Liver (tissue), 3 donors: ENCODE measurements around the gene KCTD16.

Experiments used
- EGR1 ChIP-seq, 2 donors: IDR thresholded peaks; 2 replicates each; pipeline ENCODE4 v1.6.1; 2016 to 2018; ENCODE audit warnings: antibody characterized with exemption in 2 of 2, low read depth in 2 of 2
- JUND ChIP-seq, 2 donors: IDR thresholded peaks; 2 replicates each; pipeline ENCODE4 v1.6.1; 2016; ENCODE audit warnings: antibody characterized with exemption in 2 of 2
- RAD21 ChIP-seq, 2 donors: IDR thresholded peaks; 2 replicates each; pipeline ENCODE4 v1.6.1; 2016; ENCODE audit warnings: antibody characterized with exemption in 2 of 2, mild to moderate bottlenecking in 2 of 2
- SP1 ChIP-seq: IDR thresholded peaks from 2 replicates; pipeline ENCODE4 v1.6.1; 2018; ENCODE audit warnings: antibody characterized with exemption, mild to moderate bottlenecking
- TAF1 ChIP-seq: conservative IDR thresholded peaks from 2 replicates; pipeline ENCODE4 v1.6.1; 2016; ENCODE audit warnings: antibody characterized with exemption, mild to moderate bottlenecking
- TF ChIP-seq, protein P1 (sequence below): fragments of 150-350 bp; IDR thresholded peaks from 2 replicates; pipeline ENCODE4 v1.5.1; 2017; ENCODE audit warnings: improper control_type of control experiment, low read depth, low read length; ENCODE audit not compliant: missing input control
- TF ChIP-seq, protein P2 (sequence below): IDR thresholded peaks from 2 replicates; pipeline ENCODE4 v1.6.1; 2016; ENCODE audit warnings: antibody characterized with exemption
- TF ChIP-seq, protein P3 (sequence below): IDR thresholded peaks from 2 replicates; pipeline ENCODE4 v1.6.1; 2016; ENCODE audit warnings: antibody characterized with exemption
- TF ChIP-seq, protein P4 (sequence below): IDR thresholded peaks from 2 replicates; pipeline ENCODE4 v1.6.1; 2016; ENCODE audit warnings: antibody characterized with exemption
- TF ChIP-seq, protein P5 (sequence below): IDR thresholded peaks from 2 replicates; pipeline ENCODE4 v1.6.1; 2016; ENCODE audit warnings: antibody characterized with exemption, mild to moderate bottlenecking
- donor health status: healthy.
- donor health status: healthy.

DNA sequence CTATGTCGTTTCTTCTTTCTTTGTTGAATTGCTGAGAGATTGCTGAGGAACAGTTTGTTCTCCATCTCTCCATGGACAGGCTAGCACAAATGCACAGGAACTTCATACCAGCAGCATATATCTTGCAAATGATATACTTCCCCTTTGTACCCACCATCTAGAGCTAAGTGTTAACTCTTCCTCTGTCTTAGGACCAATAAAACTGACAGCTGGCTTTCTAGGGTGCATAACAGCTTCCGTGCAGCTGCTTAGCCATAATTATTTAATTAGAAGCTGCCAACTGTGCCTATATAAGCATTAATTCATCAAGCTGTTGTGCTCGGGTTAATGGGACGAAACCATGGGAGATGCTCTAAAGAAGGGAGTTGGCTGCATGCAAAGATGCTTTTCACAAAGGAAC lies 38.7 kb downstream of the KCTD16 start:
- TF ChIP-seq, protein P1, sequence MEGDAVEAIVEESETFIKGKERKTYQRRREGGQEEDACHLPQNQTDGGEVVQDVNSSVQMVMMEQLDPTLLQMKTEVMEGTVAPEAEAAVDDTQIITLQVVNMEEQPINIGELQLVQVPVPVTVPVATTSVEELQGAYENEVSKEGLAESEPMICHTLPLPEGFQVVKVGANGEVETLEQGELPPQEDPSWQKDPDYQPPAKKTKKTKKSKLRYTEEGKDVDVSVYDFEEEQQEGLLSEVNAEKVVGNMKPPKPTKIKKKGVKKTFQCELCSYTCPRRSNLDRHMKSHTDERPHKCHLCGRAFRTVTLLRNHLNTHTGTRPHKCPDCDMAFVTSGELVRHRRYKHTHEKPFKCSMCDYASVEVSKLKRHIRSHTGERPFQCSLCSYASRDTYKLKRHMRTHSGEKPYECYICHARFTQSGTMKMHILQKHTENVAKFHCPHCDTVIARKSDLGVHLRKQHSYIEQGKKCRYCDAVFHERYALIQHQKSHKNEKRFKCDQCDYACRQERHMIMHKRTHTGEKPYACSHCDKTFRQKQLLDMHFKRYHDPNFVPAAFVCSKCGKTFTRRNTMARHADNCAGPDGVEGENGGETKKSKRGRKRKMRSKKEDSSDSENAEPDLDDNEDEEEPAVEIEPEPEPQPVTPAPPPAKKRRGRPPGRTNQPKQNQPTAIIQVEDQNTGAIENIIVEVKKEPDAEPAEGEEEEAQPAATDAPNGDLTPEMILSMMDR, result no peak
- no peak for TF ChIP-seq RAD21 (IDR thresholded peaks at IDR 0.05)
- no peak for TF ChIP-seq SP1
- TF ChIP-seq, protein P2, sequence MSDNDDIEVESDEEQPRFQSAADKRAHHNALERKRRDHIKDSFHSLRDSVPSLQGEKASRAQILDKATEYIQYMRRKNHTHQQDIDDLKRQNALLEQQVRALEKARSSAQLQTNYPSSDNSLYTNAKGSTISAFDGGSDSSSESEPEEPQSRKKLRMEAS, result no peak
- TF ChIP-seq, protein P3, sequence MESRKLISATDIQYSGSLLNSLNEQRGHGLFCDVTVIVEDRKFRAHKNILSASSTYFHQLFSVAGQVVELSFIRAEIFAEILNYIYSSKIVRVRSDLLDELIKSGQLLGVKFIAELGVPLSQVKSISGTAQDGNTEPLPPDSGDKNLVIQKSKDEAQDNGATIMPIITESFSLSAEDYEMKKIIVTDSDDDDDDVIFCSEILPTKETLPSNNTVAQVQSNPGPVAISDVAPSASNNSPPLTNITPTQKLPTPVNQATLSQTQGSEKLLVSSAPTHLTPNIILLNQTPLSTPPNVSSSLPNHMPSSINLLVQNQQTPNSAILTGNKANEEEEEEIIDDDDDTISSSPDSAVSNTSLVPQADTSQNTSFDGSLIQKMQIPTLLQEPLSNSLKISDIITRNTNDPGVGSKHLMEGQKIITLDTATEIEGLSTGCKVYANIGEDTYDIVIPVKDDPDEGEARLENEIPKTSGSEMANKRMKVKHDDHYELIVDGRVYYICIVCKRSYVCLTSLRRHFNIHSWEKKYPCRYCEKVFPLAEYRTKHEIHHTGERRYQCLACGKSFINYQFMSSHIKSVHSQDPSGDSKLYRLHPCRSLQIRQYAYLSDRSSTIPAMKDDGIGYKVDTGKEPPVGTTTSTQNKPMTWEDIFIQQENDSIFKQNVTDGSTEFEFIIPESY, result no peak
- TF ChIP-seq, protein P4, sequence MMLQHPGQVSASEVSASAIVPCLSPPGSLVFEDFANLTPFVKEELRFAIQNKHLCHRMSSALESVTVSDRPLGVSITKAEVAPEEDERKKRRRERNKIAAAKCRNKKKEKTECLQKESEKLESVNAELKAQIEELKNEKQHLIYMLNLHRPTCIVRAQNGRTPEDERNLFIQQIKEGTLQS, result no peak
- no peak for TF ChIP-seq EGR1 (IDR thresholded peaks at IDR 0.05; ENCODE audit: low read depth in 2 of 2)
- TF ChIP-seq, protein P5, sequence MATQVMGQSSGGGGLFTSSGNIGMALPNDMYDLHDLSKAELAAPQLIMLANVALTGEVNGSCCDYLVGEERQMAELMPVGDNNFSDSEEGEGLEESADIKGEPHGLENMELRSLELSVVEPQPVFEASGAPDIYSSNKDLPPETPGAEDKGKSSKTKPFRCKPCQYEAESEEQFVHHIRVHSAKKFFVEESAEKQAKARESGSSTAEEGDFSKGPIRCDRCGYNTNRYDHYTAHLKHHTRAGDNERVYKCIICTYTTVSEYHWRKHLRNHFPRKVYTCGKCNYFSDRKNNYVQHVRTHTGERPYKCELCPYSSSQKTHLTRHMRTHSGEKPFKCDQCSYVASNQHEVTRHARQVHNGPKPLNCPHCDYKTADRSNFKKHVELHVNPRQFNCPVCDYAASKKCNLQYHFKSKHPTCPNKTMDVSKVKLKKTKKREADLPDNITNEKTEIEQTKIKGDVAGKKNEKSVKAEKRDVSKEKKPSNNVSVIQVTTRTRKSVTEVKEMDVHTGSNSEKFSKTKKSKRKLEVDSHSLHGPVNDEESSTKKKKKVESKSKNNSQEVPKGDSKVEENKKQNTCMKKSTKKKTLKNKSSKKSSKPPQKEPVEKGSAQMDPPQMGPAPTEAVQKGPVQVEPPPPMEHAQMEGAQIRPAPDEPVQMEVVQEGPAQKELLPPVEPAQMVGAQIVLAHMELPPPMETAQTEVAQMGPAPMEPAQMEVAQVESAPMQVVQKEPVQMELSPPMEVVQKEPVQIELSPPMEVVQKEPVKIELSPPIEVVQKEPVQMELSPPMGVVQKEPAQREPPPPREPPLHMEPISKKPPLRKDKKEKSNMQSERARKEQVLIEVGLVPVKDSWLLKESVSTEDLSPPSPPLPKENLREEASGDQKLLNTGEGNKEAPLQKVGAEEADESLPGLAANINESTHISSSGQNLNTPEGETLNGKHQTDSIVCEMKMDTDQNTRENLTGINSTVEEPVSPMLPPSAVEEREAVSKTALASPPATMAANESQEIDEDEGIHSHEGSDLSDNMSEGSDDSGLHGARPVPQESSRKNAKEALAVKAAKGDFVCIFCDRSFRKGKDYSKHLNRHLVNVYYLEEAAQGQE, result no peak
- no peak for TF ChIP-seq TAF1
- TF ChIP-seq JUND (IDR thresholded peaks at IDR 0.05), result no peak
